Activated CD8-positive, alpha-beta T cell treated with anti-CD3 and anti-CD28 coated beads for 36 hours (primary cell): ENCODE measurements around the gene TMEM41B. TPM values are rescaled to one million over a fixed set of nuclear protein-coding genes. Genes with fewer than 3 reads are reported as not detected.

ENCODE experiments used
- ATAC-seq: fragments of 200-7000 bp; cut with Tn5 transposase; one replicate; pipeline ENCODE4 v1.10.0; 2021; ENCODE audit warnings: mild to moderate bottlenecking, moderate library complexity
- CTCF ChIA-PET: fragments of 350-600 bp; sonication (Branson Sonifier 250); formaldehyde crosslinking; loops from one replicate; lab custom pipeline; 2021; ENCODE audit warnings: antibody characterized with exemption; lab: Charles Lee
- POLR2A ChIA-PET: fragments of 350-600 bp; sonication (Branson Sonifier 250); formaldehyde crosslinking; loops from one replicate; lab custom pipeline; 2021; ENCODE audit warnings: antibody characterized with exemption; lab: Charles Lee
- DNase-seq: peaks from one replicate; pipeline ENCODE4 v3.0.0-alpha.2; 2020
- H3K27ac Mint-ChIP-seq: one replicate; pipeline ENCODE4 v1.8.0; 2021; ENCODE audit warnings: mild to moderate bottlenecking, mixed read lengths
- H3K27me3 Mint-ChIP-seq: one replicate; pipeline ENCODE4 v1.8.0; 2021; ENCODE audit warnings: mixed read lengths
- H3K36me3 Mint-ChIP-seq: one replicate; pipeline ENCODE4 v1.8.0; 2021; ENCODE audit warnings: low read depth, mixed read lengths
- H3K4me1 Mint-ChIP-seq: one replicate; pipeline ENCODE4 v1.8.0; 2021; ENCODE audit warnings: low read depth, mixed read lengths
- H3K4me3 Mint-ChIP-seq: one replicate; pipeline ENCODE4 v1.8.0; 2021; ENCODE audit warnings: mild to moderate bottlenecking, moderate library complexity, mixed read lengths
- H3K9me3 Mint-ChIP-seq: one replicate; pipeline ENCODE4 v1.8.0; 2021; ENCODE audit warnings: mixed read lengths
- CTCF ChIP-seq: fragments of 200-600 bp; IDR thresholded peaks from one replicate; pipeline ENCODE4 v1.8.0; 2022; ENCODE audit warnings: antibody characterized with exemption, mild to moderate bottlenecking
- intact Hi-C: fragments of 100-400 bp; cut with micrococcal nuclease; formaldehyde crosslinking; loops from one replicate; pipeline ENCODE4 v1.10.0; 2022
- total RNA-seq, 2 experiments: library from RNA; stranded (reverse); gene quantifications; one replicate each; pipeline ENCODE4 v1.2.3, GENCODE V29; 2021

Gene TMEM41B
- total RNA-seq, 2 experiments from 2014 or later = 20.4 to 23.0 TPM

- CTCF ChIA-PET = interaction anchor here (1.2 to 1.6 kb wide), 3 partner anchors 9 to 204 kb away, joined by 3 to 6 read pairs (median 3); no protein-coding TSS in a partner anchor
- POLR2A ChIA-PET = interaction anchor here (0.9 kb wide), 1 partner anchor 84 kb away, joined by 3 read pairs; no protein-coding TSS in a partner anchor
- Mint-ChIP-seq H3K27ac (no peak overlapping the region), H3K4me3 (no peak overlapping the region), H3K9me3 (no peaks in the 10 kb centered on the region), H3K27me3 (no peaks in the 10 kb centered on the region), H3K36me3 (no peaks in the 10 kb centered on the region), H3K4me1 (peaks cover 19% of the 10 kb centered on the region)
- TF ChIP-seq CTCF = no peak
- ATAC-seq (no peak), DNase-seq (no peak)
- intact Hi-C loops = no loop called here
Observed at GRCh38 chr11:9302448-9302847, 11.9 kb downstream of the TMEM41B start.

DNA sequence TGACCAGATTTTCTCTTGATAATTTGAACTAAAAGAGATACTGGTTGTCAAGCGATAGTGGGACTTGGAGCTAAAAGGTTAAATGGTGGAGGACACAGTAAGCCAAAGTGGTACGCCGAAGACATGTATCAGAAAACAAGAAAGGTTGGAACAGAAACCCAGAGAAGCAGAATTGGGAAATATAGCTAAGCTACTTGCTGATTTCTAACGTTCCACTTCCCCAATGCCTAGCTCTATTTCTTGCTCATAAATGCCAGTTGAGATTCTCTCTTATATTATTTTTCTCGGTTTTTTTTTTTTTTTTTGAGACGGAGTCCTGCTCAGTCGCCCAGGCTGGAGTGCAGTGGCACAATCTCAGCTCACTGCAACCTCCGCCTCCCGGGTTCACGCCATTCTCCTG, 12.7 kb downstream of the TMEM41B start:
- no peaks in the 10 kb centered on the region for H3K9me3 Mint-ChIP-seq
- DNase-seq = no peak
- TF ChIP-seq CTCF = no peak
- H3K4me3 Mint-ChIP-seq = no peak overlapping the region
- H3K4me1 Mint-ChIP-seq = peaks cover 15% of the 10 kb centered on the region
- H3K36me3 Mint-ChIP-seq = no peaks in the 10 kb centered on the region
- intact Hi-C loops = no loop called here
- H3K27ac Mint-ChIP-seq = peak overlapping the region; percentile 13
- H3K27me3 Mint-ChIP-seq = no peaks in the 10 kb centered on the region
- ChIA-PET CTCF (interaction anchor here (1.2 to 1.6 kb wide), 3 partner anchors 9 to 205 kb away, joined by 3 to 6 read pairs (median 3); no protein-coding TSS in a partner anchor), POLR2A (interaction anchor here (0.8 to 0.9 kb wide), 2 partner anchors 83 to 85 kb away, joined by 3 read pairs; partner anchors contain the start of gene IPO7)
- no peak for ATAC-seq

- H3K9me3 Mint-ChIP-seq = no peaks in the 10 kb centered on the region
- POLR2A ChIA-PET = no interaction called here
Observed at GRCh38 chr11:9293646-9294045, 20.7 kb downstream of the TMEM41B start.

DNA sequence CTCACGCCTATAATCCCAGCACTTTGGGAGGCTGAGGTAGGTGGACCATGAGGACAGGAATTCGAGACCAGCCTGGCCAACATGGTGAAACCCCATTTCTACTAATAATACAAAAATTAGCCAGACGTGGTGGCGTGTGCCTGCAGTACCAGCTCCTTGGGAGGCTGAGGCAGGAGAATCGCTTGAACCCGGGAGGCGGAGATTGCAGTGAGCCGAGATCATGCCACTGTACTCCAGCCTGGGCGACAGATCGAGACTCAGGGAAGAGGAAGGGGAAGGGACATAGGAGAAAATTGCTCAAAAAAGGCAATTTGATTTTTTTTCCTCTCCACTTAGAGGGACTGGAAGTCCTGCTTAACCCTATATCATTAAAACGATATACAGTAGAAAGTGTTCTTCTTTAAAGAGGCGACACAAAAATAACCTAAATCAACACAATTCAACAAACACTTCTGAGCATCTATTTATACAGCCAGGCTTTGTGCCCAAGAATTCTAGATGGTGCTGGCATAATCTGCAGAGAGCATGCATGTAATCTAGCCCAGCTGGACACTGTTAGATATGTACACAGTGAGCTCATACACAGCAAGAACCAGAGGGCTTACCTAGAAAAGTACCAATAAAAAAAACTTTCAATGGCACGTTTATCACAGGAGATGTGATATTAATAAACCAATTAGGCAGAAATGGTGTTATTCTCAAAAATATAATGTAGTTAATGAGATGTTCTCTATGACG, 28.4 kb downstream of the TMEM41B start:
- ChIA-PET CTCF (no interaction called here), POLR2A (interaction anchor here (1.0 kb wide), 1 partner anchor 11 kb away, joined by 3 read pairs; no protein-coding TSS in a partner anchor)
- TF ChIP-seq CTCF = no peak
- peaks cover 3% of the 10 kb centered on the region for H3K36me3 Mint-ChIP-seq
- no peaks in the 10 kb centered on the region for H3K9me3 Mint-ChIP-seq
- H3K27me3 Mint-ChIP-seq = no peaks in the 10 kb centered on the region
- DNase-seq (no peak), ATAC-seq (no peak)
- intact Hi-C loops = loop anchor here (10.0 kb wide), 1 partner anchor 109 kb away; no protein-coding TSS in a partner anchor
- H3K27ac Mint-ChIP-seq = no peak overlapping the region
- H3K4me3 Mint-ChIP-seq = no peak overlapping the region
- peaks cover 10% of the 10 kb centered on the region for H3K4me1 Mint-ChIP-seq

More at GRCh38 chr11:9293646-9294045, 20.7 kb downstream of the TMEM41B start:
- Mint-ChIP-seq H3K27me3 (no peaks in the 10 kb centered on the region), H3K4me3 (no peak overlapping the region), H3K27ac (no peak overlapping the region), H3K36me3 (peaks cover 6% of the 10 kb centered on the region), H3K4me1 (peaks cover 6% of the 10 kb centered on the region)
- intact Hi-C loops = no loop called here
- no peak for TF ChIP-seq CTCF
- ATAC-seq = no peak
- no peak for DNase-seq
- CTCF ChIA-PET = interaction anchor here (1.6 kb wide), 1 partner anchor 8 kb away, joined by 3 read pairs; no protein-coding TSS in a partner anchor
